ENCODE data around the gene IRF4. TPM values are rescaled to one million over a fixed set of nuclear protein-coding genes. Genes with fewer than 3 reads are reported as not detected.

IRF4 gene
- total and polyA plus RNA-seq, 12 donors, result 0.04 to 3.6 (median 0.32) TPM; not detected in 1

DNA sequence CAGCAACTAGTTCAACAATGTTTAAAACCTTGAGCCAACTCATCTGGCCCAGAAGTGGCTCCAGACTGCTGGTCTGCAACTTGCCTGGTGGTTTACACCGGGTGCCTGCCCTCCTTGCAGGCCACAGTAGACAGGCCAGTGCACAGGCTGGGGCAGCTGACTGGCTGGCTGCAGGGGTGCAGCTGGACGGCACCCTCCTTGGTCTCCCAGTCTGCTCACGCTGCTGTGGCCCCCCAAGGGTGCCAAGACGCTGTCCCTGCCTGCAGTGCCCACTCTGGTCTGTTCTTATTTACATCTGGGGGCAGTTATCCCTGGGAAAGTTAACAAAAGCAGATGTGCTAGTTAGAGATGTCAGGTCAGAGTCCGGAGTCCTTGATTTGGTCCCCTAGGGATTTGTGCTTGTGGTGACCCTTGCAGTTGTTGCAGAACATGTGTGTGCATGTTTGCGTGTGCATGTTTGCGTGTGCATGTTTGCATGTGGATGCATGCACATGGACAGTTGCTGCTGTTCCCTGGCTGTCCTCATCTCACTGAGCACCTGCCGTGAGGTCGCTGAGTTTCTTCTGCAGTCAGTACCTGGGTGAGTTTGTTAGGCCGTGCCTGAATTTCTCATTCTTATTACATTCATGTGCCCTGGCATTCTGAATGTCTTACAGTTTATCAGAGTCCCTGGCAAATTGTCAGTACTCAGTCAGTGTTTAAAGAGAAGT is 48.2 kb upstream of the IRF4 start:
- H3K36me3 ChIP-seq, result peaks cover 0 to 32% (median 0%) of the 10 kb centered on the region in 9 donors
- no peak overlapping the region for H3K4me3 ChIP-seq
- intact Hi-C loops (cut with DNase I), result no loop called here
- no peaks in the 10 kb centered on the region for H3K27me3 ChIP-seq
- TF ChIP-seq, protein P1, sequence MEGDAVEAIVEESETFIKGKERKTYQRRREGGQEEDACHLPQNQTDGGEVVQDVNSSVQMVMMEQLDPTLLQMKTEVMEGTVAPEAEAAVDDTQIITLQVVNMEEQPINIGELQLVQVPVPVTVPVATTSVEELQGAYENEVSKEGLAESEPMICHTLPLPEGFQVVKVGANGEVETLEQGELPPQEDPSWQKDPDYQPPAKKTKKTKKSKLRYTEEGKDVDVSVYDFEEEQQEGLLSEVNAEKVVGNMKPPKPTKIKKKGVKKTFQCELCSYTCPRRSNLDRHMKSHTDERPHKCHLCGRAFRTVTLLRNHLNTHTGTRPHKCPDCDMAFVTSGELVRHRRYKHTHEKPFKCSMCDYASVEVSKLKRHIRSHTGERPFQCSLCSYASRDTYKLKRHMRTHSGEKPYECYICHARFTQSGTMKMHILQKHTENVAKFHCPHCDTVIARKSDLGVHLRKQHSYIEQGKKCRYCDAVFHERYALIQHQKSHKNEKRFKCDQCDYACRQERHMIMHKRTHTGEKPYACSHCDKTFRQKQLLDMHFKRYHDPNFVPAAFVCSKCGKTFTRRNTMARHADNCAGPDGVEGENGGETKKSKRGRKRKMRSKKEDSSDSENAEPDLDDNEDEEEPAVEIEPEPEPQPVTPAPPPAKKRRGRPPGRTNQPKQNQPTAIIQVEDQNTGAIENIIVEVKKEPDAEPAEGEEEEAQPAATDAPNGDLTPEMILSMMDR (IDR thresholded peaks at IDR 0.05), result no peak
- H3K27ac ChIP-seq, result no peak overlapping the region
- WGBS, 2 donors, result 75 to 80% methylated on average over 10 of the region's 10 CpGs
- peaks cover 4 to 48% (median 32%) of the 10 kb centered on the region in 9 donors for H3K4me1 ChIP-seq
- no peak for DNase-seq
- peak in 1 of 8 donors; percentile 29 for ATAC-seq
- no peaks in the 10 kb centered on the region for H3K9me3 ChIP-seq

DNA sequence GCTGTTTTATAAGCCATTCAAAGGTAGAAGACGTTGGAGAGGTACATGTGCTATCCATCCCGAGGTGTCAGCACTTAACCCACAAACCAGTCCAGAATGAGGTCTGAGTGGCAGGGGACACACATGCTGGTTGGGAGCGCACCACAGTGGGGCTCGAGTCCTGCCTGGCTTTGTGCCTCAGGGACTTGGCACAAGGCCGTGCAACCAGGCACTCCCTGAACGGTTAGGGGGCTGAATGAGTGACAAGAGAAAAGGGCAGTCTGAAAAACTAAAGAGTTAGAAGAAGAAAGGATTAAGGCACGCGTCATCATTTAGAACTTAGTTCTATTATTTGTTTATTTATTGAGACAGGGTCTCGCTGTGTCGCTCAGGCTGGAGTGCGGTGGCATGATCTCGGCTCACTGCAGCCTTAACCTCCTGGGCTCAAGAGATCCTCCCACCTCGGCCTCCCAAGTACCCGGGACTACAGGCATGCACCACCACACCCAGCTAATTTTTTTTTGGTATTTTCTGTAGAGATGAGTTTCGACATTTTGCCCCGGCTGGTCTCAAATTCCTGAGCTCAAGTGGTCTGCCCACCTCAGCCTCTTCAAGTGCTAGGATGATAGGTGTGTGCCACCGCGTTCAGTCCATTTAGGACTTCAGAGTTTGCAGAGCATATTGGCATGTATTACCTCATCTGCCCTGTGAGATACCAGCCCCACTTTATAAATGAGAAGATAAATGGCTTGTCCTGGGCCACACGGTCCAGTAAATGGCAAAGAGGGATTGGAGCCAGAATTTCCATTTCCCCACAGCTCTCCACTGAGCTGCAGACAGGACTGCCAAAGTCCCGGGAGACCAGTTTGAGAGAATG is 47.4 kb upstream of the IRF4 start:
- Histone ChIP-seq H3K4me1 (peaks cover 0 to 40% (median 25%) of the 10 kb centered on the region in 9 donors), H3K27me3 (no peaks in the 10 kb centered on the region), H3K27ac (no peak overlapping the region), H3K4me3 (no peak overlapping the region), H3K36me3 (peaks cover 0 to 40% (median 6%) of the 10 kb centered on the region in 9 donors), H3K9me3 (no peaks in the 10 kb centered on the region)
- ATAC-seq, result peak in 6 of 8 donors; percentile 36 to 64 (median 52)
- WGBS, 2 donors, result 77 to 79% methylated on average over 20 of the region's 20 CpGs
- DNase-seq, result peak in 1 of 2 donors; percentile 66
- TF ChIP-seq, protein P1 (IDR thresholded peaks at IDR 0.05), result no peak
- intact Hi-C loops (cut with DNase I), result no loop called here

GRCh38 chr6:344816-345340 is 46.7 kb upstream of the IRF4 start:
- no peak for ATAC-seq
- Histone ChIP-seq H3K36me3 (peaks cover 0 to 47% (median 8%) of the 10 kb centered on the region in 9 donors), H3K4me1 (peaks cover 0 to 35% (median 25%) of the 10 kb centered on the region in 9 donors)

More at GRCh38 chr6:344816-345340, 46.7 kb upstream of the IRF4 start:
- TF ChIP-seq, protein P1 (IDR thresholded peaks at IDR 0.05), result no peak
- no peak for DNase-seq
- intact Hi-C loops (cut with DNase I), result no loop called here
- Histone ChIP-seq H3K27ac (no peak overlapping the region), H3K4me3 (no peak overlapping the region), H3K9me3 (no peaks in the 10 kb centered on the region), H3K27me3 (no peaks in the 10 kb centered on the region)
- WGBS, 2 donors, result 79 to 83% methylated on average over 8 of the region's 8 CpGs

Measured in heart right ventricle (tissue), 16 donors.